Measurements from ENCODE around the gene DGKZ. TPM values are rescaled to one million over a fixed set of nuclear protein-coding genes. Genes with fewer than 3 reads are reported as not detected.

Gene DGKZ
- polyA plus RNA-seq, 2 of the 4 experiments (the other 2 are of a cell fraction): 12.8 to 28.4 TPM

DNA sequence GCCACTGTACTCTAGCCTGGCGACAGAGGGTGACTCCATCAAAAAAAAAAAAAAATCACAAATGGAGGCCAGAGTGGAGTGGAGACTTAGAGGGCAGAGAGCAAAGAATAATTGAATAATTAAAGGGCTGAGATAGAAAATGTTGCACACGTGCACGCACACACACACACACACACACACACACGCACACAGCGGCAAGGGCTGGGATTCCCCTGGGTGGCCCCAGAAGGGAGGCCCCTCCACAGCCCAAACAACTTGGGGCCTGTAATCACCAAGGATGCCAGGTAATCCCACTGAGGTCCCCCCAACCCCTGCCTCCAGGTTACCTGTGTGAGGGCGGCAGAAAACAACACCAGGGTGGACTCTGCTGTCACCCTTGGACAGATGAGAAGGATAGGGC, 12.0 kb upstream of the DGKZ start:
- Histone ChIP-seq H3K4me2 (no peak overlapping the region), H3K9me3 (no peaks in the 10 kb centered on the region), H3K27ac (no peak overlapping the region), H3K4me3 (no peak overlapping the region), H3K4me1 (peaks cover 14% of the 10 kb centered on the region)
- TF ChIP-seq BHLHE40 (IDR thresholded peaks at IDR 0.05; ENCODE audit: low read depth, low read length) (no peak), FOSL2 (IDR thresholded peaks at IDR 0.05) (no peak), FOSL2 (CRISPR knock-in tag; IDR thresholded peaks at IDR 0.05) (no peak), FOXS1 (CRISPR knock-in tag; IDR thresholded peaks at IDR 0.05) (no peak), NPAS2 (CRISPR knock-in tag; IDR thresholded peaks at IDR 0.05; ENCODE audit: borderline replicate concordance) (no peak), ZSCAN20 (CRISPR knock-in tag; IDR thresholded peaks at IDR 0.05) (no peak), CEBPB (IDR thresholded peaks at IDR 0.05) (no peak), MYC (IDR thresholded peaks at IDR 0.05; ENCODE audit: borderline replicate concordance, low read length) (no peak), JUN (IDR thresholded peaks at IDR 0.05) (no peak), SREBF2 (IDR thresholded peaks at IDR 0.05) (no peak), ZC3H11A (IDR thresholded peaks at IDR 0.05) (no peak), POLR2AphosphoS2 (conservative IDR thresholded peaks at IDR 0.05; ENCODE audit: low read length) (no peak), HDAC2 (IDR thresholded peaks at IDR 0.05) (no peak), HOXB5 (CRISPR knock-in tag; IDR thresholded peaks at IDR 0.05) (no peak), HOXA7 (CRISPR knock-in tag; IDR thresholded peaks at IDR 0.05) (no peak), HOXB13 (CRISPR knock-in tag; IDR thresholded peaks at IDR 0.05; ENCODE audit: low read depth) (no peak), RFX5 (IDR thresholded peaks at IDR 0.05) (no peak)
- TF ChIP-seq, protein P1, sequence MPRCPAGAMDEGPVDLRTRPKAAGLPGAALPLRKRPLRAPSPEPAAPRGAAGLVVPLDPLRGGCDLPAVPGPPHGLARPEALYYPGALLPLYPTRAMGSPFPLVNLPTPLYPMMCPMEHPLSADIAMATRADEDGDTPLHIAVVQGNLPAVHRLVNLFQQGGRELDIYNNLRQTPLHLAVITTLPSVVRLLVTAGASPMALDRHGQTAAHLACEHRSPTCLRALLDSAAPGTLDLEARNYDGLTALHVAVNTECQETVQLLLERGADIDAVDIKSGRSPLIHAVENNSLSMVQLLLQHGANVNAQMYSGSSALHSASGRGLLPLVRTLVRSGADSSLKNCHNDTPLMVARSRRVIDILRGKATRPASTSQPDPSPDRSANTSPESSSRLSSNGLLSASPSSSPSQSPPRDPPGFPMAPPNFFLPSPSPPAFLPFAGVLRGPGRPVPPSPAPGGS (IDR thresholded peaks at IDR 0.05): no peak
- TF ChIP-seq, protein P2, sequence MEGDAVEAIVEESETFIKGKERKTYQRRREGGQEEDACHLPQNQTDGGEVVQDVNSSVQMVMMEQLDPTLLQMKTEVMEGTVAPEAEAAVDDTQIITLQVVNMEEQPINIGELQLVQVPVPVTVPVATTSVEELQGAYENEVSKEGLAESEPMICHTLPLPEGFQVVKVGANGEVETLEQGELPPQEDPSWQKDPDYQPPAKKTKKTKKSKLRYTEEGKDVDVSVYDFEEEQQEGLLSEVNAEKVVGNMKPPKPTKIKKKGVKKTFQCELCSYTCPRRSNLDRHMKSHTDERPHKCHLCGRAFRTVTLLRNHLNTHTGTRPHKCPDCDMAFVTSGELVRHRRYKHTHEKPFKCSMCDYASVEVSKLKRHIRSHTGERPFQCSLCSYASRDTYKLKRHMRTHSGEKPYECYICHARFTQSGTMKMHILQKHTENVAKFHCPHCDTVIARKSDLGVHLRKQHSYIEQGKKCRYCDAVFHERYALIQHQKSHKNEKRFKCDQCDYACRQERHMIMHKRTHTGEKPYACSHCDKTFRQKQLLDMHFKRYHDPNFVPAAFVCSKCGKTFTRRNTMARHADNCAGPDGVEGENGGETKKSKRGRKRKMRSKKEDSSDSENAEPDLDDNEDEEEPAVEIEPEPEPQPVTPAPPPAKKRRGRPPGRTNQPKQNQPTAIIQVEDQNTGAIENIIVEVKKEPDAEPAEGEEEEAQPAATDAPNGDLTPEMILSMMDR (IDR thresholded peaks at IDR 0.05): no peak
- TF ChIP-seq, protein P3, sequence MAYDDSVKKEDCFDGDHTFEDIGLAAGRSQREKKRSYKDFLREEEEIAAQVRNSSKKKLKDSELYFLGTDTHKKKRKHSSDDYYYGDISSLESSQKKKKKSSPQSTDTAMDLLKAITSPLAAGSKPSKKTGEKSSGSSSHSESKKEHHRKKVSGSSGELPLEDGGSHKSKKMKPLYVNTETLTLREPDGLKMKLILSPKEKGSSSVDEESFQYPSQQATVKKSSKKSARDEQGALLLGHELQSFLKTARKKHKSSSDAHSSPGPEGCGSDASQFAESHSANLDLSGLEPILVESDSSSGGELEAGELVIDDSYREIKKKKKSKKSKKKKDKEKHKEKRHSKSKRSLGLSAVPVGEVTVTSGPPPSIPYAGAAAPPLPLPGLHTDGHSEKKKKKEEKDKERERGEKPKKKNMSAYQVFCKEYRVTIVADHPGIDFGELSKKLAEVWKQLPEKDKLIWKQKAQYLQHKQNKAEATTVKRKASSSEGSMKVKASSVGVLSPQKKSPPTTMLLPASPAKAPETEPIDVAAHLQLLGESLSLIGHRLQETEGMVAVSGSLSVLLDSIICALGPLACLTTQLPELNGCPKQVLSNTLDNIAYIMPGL (CRISPR knock-in tag; IDR thresholded peaks at IDR 0.05; ENCODE audit: borderline replicate concordance): no peak
- WGBS (ENCODE audit: missing lambda C conversion rate): 97% methylated on average over 6 of the region's 6 CpGs
- POLR2A ChIA-PET: no interaction called here
- FAIRE-seq (no peak), DNase-seq (ENCODE audit: low read depth in 1 of 2, low spot score in 1 of 2) (no peak), ATAC-seq (no peak)
- CTCF ChIA-PET: interaction anchor here (0.7 to 1.0 kb wide), 3 partner anchors 10 to 38 kb away, joined by 3 to 4 read pairs (median 3); no protein-coding TSS in a partner anchor

DNA sequence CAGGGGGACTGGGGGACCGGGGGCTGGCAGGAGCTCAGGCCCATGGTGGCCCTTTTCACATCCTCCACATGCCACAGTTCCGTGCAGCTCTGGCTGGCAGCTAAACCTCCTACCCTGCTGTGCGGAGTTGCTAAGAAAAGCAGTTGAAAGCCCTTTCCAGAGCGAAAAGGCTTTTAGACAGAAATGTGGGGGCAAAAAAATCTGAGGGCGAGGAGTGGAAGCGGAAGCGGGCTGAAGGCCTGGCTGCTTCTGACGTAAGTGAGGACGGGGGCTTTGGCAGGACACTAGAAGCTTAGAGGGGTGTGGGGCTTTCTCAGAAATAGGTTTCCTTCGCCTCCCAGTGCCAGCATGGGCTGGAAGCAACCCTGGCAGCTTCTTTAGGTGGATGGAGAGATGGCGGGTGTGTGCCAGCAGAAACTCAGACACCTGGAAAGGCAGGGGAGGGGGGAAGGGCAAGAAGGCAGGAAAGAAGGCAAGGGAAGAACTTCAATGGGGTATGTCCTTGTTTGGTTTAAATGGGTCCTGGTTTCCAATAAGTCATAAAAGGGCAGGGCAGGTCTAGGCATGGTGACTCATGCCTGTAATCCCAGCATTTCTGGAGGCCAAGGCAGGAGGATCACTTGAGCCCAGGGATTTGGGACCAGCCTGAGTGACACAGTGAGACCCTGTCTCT, 11.2 kb upstream of the DGKZ start:
- POLR2A ChIA-PET: no interaction called here
- DNase-seq (ENCODE audit: low read depth in 1 of 2, low spot score in 1 of 2) (no peak), ATAC-seq (no peak), FAIRE-seq (no peak)
- TF ChIP-seq RFX5 (IDR thresholded peaks at IDR 0.05) (no peak), HEYL (CRISPR knock-in tag; IDR thresholded peaks at IDR 0.05) (no peak)
- TF ChIP-seq, protein P1 (IDR thresholded peaks at IDR 0.05): no peak
- WGBS (ENCODE audit: missing lambda C conversion rate): 88% methylated on average over 10 of the region's 11 CpGs
- Histone ChIP-seq H3K4me1 (peaks cover 14% of the 10 kb centered on the region), H3K4me2 (no peak overlapping the region), H3K9me3 (no peaks in the 10 kb centered on the region), H3K27ac (no peak overlapping the region), H3K4me3 (no peak overlapping the region)
- CTCF ChIA-PET: interaction anchor here (1.0 to 3.9 kb wide), 3 partner anchors 11 to 39 kb away, joined by 3 to 18 read pairs (median 4); partner anchors contain the start of gene DGKZ
